Esophagus muscularis mucosa (tissue), 4 donors: Measurements from ENCODE around the gene GNA15. TPM values are rescaled to one million over a fixed set of nuclear protein-coding genes. Genes with fewer than 3 reads are reported as not detected.

Experiments
- DNase-seq: peaks from one replicate; pipeline ENCODE4 v3.0.0-alpha.2; 2017; ENCODE audit errors: extremely low spot score
- H3K27ac ChIP-seq, 4 donors: fragments of 200-600 bp; sonication (generic); replicated peaks in 1 of 4; 1 replicate in 3 of 4; 2 replicates in 1 of 4; pipeline ENCODE4 v1.5.1; 2016 to 2019; ENCODE audit warnings: mild to moderate bottlenecking in 1 of 4
- H3K27me3 ChIP-seq, 4 donors: fragments of 200-600 bp; sonication (generic); one replicate each; pipeline versions ENCODE4 v1.5.1 to v1.6.0; 2016 to 2019
- H3K36me3 ChIP-seq, 4 donors: fragments of 200-600 bp; sonication (generic); one replicate each; pipeline ENCODE4 v1.5.1; 2016 to 2019
- H3K4me1 ChIP-seq, 4 donors: fragments of 200-600 bp; sonication (generic); one replicate each; pipeline ENCODE4 v1.5.1; 2016 to 2019
- H3K4me3 ChIP-seq, 4 donors: fragments of 200-600 bp; sonication (generic); 1 replicate in 2 of 4; 2 replicates in 2 of 4; pipeline ENCODE4 v1.5.1; 2016 to 2019; ENCODE audit warnings: mild to moderate bottlenecking in 4 of 4, moderate library complexity in 1 of 4
- H3K9me3 ChIP-seq, 4 donors: fragments of 200-600 bp; sonication (generic); 1 replicate in 3 of 4; 2 replicates in 1 of 4; pipeline ENCODE4 v1.5.1; 2016 to 2019
- CTCF ChIP-seq, 3 experiments: fragments of 200-600 bp in 2 of 3; fragments of 450-650 bp in 1 of 3; sonication (generic) in 2 of 3; IDR thresholded peaks; one replicate each; pipeline ENCODE4 v1.5.1; 2017 to 2019; ENCODE audit warnings: antibody characterized with exemption in 3 of 3, mild to moderate bottlenecking in 2 of 3, moderate library complexity in 1 of 3
- EP300 ChIP-seq: sonication (generic); formaldehyde crosslinking; IDR thresholded peaks from one replicate; pipeline ENCODE4 v1.6.1; 2017; ENCODE audit warnings: antibody characterized with exemption
- POLR2A ChIP-seq: fragments of 450-650 bp; IDR thresholded peaks from one replicate; pipeline ENCODE4 v1.6.1; 2017; ENCODE audit warnings: antibody characterized with exemption, moderate library complexity, mild to moderate bottlenecking, low read depth
- POLR2AphosphoS5 ChIP-seq, 2 donors: sonication (generic); formaldehyde crosslinking; IDR thresholded peaks; one replicate each; pipeline ENCODE4 v1.6.1; 2017; ENCODE audit warnings: antibody characterized with exemption in 2 of 2
- WGBS: methylation state at CpG from one replicate; pipeline ENCODE4 v1.1.5; 2018; 5-methylcytosine and 5-hydroxymethylcytosine counted together
- intact Hi-C: fragments of 100-400 bp; cut with DNase I; formaldehyde crosslinking; loops from one replicate; pipeline ENCODE4 v1.15.1; 2023
- total RNA-seq, 4 donors: library from RNA; depleted of rRNA; stranded (reverse); fragments of >200 nt; gene quantifications; one replicate each; pipeline versions ENCODE4 v1.1.0 to v1.2.1, GENCODE V29; 2016

Gene GNA15
- total RNA-seq, 4 donors from 2014 or later, result 4.3 to 13.8 (median 5.3) TPM

GRCh38 chr19:3138268-3138667, 2.4 kb downstream of the GNA15 start:
- intact Hi-C loops, result no loop called here
- Histone ChIP-seq H3K36me3 (no peaks in the 10 kb centered on the region), H3K27ac (no peak overlapping the region), H3K9me3 (peaks cover 0 to 7% (median 0%) of the 10 kb centered on the region in 4 donors), H3K4me1 (peaks cover 13 to 23% (median 17%) of the 10 kb centered on the region in 4 donors), H3K4me3 (no peak overlapping the region), H3K27me3 (peaks cover 0 to 12% (median 0%) of the 10 kb centered on the region in 4 donors)
- no peak for DNase-seq
- TF ChIP-seq CTCF (IDR thresholded peaks at IDR 0.05), result no peak
- WGBS, result 78% methylated on average over 15 of the region's 15 CpGs

- Histone ChIP-seq H3K4me3 (no peak overlapping the region), H3K4me1 (peaks cover 13 to 23% (median 17%) of the 10 kb centered on the region in 4 donors), H3K27ac (no peak overlapping the region), H3K27me3 (peaks cover 0 to 8% (median 0%) of the 10 kb centered on the region in 4 donors), H3K9me3 (peaks cover 0 to 7% (median 0%) of the 10 kb centered on the region in 4 donors), H3K36me3 (no peaks in the 10 kb centered on the region)
- intact Hi-C loops, result no loop called here
- no peak for TF ChIP-seq EP300
- no peak for TF ChIP-seq CTCF (IDR thresholded peaks at IDR 0.05)
- TF ChIP-seq POLR2A, result no peak
- TF ChIP-seq POLR2AphosphoS5 (IDR thresholded peaks at IDR 0.05), result no peak
- no peak for DNase-seq
Measured at GRCh38 chr19:3140667-3141038, 4.8 kb downstream of the GNA15 start.

GRCh38 chr19:3142292-3142670, 6.4 kb downstream of the GNA15 start:
- intact Hi-C loops, result no loop called here
- H3K27me3 ChIP-seq, result peaks cover 0 to 15% (median 0%) of the 10 kb centered on the region in 4 donors
- TF ChIP-seq POLR2AphosphoS5 (IDR thresholded peaks at IDR 0.05) (no peak), EP300 (no peak), POLR2A (no peak), CTCF (IDR thresholded peaks at IDR 0.05) (no peak)
- H3K36me3 ChIP-seq, result no peaks in the 10 kb centered on the region
- H3K9me3 ChIP-seq, result peaks cover 0 to 7% (median 0%) of the 10 kb centered on the region in 4 donors
- H3K4me3 ChIP-seq, result peak overlapping the region in 1 of 4 donors; percentile 1
- 47% methylated on average over 6 of the region's 6 CpGs for WGBS
- H3K4me1 ChIP-seq, result peaks cover 11 to 19% (median 17%) of the 10 kb centered on the region in 4 donors
- H3K27ac ChIP-seq, result peak overlapping the region; percentile 53 to 72 (median 66)
- DNase-seq, result no peak

- Histone ChIP-seq H3K36me3 (no peaks in the 10 kb centered on the region), H3K27me3 (peaks cover 0 to 15% (median 0%) of the 10 kb centered on the region in 4 donors), H3K27ac (peak overlapping the region in 3 of 4 donors; percentile 65 to 72 (median 66)), H3K4me1 (peaks cover 11 to 19% (median 17%) of the 10 kb centered on the region in 4 donors), H3K4me3 (no peak overlapping the region), H3K9me3 (peaks cover 0 to 7% (median 0%) of the 10 kb centered on the region in 4 donors)
- TF ChIP-seq CTCF (IDR thresholded peaks at IDR 0.05), result no peak
- no peak for TF ChIP-seq POLR2A
- TF ChIP-seq EP300, result no peak
- TF ChIP-seq POLR2AphosphoS5 (IDR thresholded peaks at IDR 0.05), result no peak
- intact Hi-C loops, result no loop called here
- 66% methylated on average over 11 of the region's 11 CpGs for WGBS
- DNase-seq, result no peak
Measured at GRCh38 chr19:3142781-3143337, 7.0 kb downstream of the GNA15 start.
